Measurements from ENCODE around the gene DPM3. TPM values are rescaled to one million over a fixed set of nuclear protein-coding genes. Genes with fewer than 3 reads are reported as not detected.

The DPM3 gene
- total and polyA plus RNA-seq, 2 donors (not counting 3 experiments of a cell fraction or from before 2014, with no cell fraction given): 69.6 to 258 TPM

DNA sequence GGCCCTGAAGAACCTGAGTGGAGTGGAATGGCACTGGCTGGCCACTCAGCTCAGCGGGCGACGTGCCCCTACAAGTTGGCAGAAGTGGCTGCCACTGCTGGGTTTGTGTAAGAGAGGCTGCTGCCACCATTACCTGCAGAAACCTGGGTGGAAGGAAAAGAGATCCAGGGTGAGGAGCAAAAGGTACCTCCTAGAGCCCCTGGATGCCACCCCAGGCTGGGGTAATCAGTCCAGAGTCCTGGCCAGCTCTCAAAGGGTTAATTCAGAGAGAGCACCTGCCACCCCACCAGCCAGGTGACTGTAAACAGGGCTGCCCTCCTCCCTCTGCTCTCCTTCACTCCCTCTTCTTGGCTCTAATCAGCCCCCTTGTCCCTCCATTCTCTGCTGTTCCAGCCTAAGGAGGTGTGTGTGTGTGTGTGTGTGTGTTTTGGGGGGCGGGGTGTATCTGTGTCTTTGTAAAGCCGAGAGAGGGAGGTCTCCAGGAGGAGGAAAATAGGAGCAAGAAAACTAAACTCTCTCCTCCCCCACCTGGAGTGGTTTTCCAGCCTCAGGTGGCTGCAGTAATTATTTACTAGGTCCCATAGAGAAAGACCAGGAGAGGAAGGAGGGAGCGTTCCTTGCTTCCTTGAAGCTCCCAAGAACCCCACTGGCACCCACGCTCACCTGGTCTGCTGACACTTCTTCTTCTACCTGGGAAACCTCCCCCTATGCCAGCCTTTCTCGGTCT lies 45.9 kb upstream of the DPM3 start:
- ChIA-PET CTCF (interaction anchor here (1.0 to 1.7 kb wide), 3 partner anchors 13 to 21 kb away, joined by 3 to 7 read pairs (median 6); partner anchors contain the start of gene KRTCAP2), POLR2A (no interaction called here)
- Histone ChIP-seq H3K4me3 (replicated peaks in 1 of 3; ENCODE audit: insufficient read depth in 1 of 3, low read depth in 1 of 3, low read length in 3 of 3) (no peak overlapping the region), H3K36me3 (ENCODE audit: control insufficient read depth in 2 of 2, extremely low read depth in 1 of 2, insufficient read depth in 2 of 2, low read length in 2 of 2) (peaks cover 0 to 3% of the 10 kb centered on the region in 2 experiments), H3K27me3 (ENCODE audit: control insufficient read depth in 2 of 2, insufficient read depth in 2 of 2, low read length in 2 of 2) (no peaks in the 10 kb centered on the region), H3K4me1 (ENCODE audit: control insufficient read depth, extremely low read depth, insufficient read depth, low read length) (no peaks in the 10 kb centered on the region), H3K9me1 (replicated peaks; ENCODE audit: control insufficient read depth, extremely low read depth, insufficient read depth, low read length) (no peaks in the 10 kb centered on the region), H3K9ac (replicated peaks; ENCODE audit: extremely low read depth, insufficient read depth, low read length) (no peak overlapping the region), H3K79me2 (ENCODE audit: control insufficient read depth, insufficient read depth, low read length) (no peaks in the 10 kb centered on the region), H3K9me3 (replicated peaks; ENCODE audit: control insufficient read depth, insufficient read depth, low read length) (no peaks in the 10 kb centered on the region), H4K20me1 (replicated peaks; ENCODE audit: control insufficient read depth, extremely low read depth, insufficient read depth, low read length) (no peaks in the 10 kb centered on the region), H3K4me2 (ENCODE audit: insufficient read depth, low read length) (no peak overlapping the region), H3K27ac (ENCODE audit: insufficient read depth, low read depth, low read length) (no peak overlapping the region), H2AFZ (ENCODE audit: low read depth, low read length) (no peak overlapping the region)
- dilution Hi-C loops (cut with MboI; ENCODE audit: extremely low pct_ligation_motif_present, low sequenced_read_pairs): no loop called here
- TF ChIP-seq FOS (IDR thresholded peaks at IDR 0.05; ENCODE audit: borderline replicate concordance, insufficient read depth, low read length): no peak
- TF ChIP-seq, protein P1, sequence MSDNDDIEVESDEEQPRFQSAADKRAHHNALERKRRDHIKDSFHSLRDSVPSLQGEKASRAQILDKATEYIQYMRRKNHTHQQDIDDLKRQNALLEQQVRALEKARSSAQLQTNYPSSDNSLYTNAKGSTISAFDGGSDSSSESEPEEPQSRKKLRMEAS (IDR thresholded peaks at IDR 0.05; ENCODE audit: insufficient read depth, insufficient read length): no peak
- no peak for TF ChIP-seq POLR2AphosphoS5 (IDR thresholded peaks at IDR 0.05; ENCODE audit: insufficient read depth, low read depth, low read length)
- TF ChIP-seq MYC (IDR thresholded peaks at IDR 0.05; ENCODE audit: low read depth, low read length): no peak
- no peak for TF ChIP-seq GATA2 (IDR thresholded peaks at IDR 0.05; ENCODE audit: insufficient read depth, insufficient read length, low read depth, low read length)
- TF ChIP-seq POLR2A (IDR thresholded peaks at IDR 0.05; ENCODE audit: low read depth, low read length): no peak
- TF ChIP-seq EZH2 (IDR thresholded peaks at IDR 0.05; ENCODE audit: borderline replicate concordance, low read depth, low read length, severe bottlenecking): no peak
- TF ChIP-seq JUN (IDR thresholded peaks at IDR 0.05; ENCODE audit: borderline replicate concordance, insufficient read depth, insufficient read length, low read depth): no peak
- TF ChIP-seq, protein P2, sequence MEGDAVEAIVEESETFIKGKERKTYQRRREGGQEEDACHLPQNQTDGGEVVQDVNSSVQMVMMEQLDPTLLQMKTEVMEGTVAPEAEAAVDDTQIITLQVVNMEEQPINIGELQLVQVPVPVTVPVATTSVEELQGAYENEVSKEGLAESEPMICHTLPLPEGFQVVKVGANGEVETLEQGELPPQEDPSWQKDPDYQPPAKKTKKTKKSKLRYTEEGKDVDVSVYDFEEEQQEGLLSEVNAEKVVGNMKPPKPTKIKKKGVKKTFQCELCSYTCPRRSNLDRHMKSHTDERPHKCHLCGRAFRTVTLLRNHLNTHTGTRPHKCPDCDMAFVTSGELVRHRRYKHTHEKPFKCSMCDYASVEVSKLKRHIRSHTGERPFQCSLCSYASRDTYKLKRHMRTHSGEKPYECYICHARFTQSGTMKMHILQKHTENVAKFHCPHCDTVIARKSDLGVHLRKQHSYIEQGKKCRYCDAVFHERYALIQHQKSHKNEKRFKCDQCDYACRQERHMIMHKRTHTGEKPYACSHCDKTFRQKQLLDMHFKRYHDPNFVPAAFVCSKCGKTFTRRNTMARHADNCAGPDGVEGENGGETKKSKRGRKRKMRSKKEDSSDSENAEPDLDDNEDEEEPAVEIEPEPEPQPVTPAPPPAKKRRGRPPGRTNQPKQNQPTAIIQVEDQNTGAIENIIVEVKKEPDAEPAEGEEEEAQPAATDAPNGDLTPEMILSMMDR (IDR thresholded peaks at IDR 0.05; ENCODE audit: extremely low read depth in 1 of 2, insufficient read depth in 1 of 2, low read depth in 1 of 2, low read length in 2 of 2): no peak
- FAIRE-seq: no peak
- no TSS peak for BruUV-seq (replicated peaks)
- no peak for DNase-seq (ENCODE audit: low read depth, low spot score)
- intact Hi-C loops (cut with micrococcal nuclease): no loop called here

Measured in endothelial cell of umbilical vein (primary cell).